Measurements from ENCODE around the gene SMTNL2. TPM values are rescaled to one million over a fixed set of nuclear protein-coding genes. Genes with fewer than 3 reads are reported as not detected.
"Not testable (repeated sequence)": the region's sequence is repeated elsewhere in the genome, so short reads cannot be mapped to it uniquely, and the experiment has no call there.

The SMTNL2 gene
- total RNA-seq, 5 donors from 2014 or later (not counting 1 experiment from before 2014, with no cell fraction given): not detected

DNA sequence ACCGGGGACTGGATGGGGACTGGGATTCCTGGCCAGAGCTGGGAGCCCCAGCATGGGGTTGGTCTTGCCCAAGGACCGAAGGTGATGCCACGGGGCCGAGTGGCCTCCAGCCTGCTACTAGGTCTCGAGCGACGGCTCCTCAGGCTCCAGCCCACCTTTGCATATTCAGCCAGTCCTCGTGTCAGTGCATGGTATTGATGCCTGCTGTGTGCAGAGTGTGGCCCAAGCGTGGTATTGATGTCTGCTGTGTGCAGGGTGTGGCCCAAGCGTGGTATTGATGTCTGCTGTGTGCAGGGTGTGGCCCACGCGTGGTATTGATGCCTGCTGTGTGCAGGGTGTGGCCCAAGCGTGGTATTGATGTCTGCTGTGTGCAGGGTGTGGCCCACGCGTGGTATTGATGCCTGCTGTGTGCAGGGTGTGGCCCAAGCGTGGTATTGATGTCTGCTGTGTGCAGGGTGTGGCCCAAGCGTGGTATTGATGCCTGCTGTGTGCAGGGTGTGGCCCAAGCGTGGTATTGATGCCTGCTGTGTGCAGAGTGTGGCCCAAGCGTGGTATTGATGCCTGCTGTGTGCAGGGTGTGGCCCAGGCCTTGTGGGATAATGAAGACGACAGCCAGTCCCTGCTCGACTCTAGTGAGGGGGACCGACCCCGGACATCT is 11.5 kb downstream of the SMTNL2 start:
- peaks cover 4 to 23% of the 10 kb centered on the region in 2 donors for H3K27me3 Mint-ChIP-seq
- not testable (repeated sequence) for H3K9me3 Mint-ChIP-seq

DNA sequence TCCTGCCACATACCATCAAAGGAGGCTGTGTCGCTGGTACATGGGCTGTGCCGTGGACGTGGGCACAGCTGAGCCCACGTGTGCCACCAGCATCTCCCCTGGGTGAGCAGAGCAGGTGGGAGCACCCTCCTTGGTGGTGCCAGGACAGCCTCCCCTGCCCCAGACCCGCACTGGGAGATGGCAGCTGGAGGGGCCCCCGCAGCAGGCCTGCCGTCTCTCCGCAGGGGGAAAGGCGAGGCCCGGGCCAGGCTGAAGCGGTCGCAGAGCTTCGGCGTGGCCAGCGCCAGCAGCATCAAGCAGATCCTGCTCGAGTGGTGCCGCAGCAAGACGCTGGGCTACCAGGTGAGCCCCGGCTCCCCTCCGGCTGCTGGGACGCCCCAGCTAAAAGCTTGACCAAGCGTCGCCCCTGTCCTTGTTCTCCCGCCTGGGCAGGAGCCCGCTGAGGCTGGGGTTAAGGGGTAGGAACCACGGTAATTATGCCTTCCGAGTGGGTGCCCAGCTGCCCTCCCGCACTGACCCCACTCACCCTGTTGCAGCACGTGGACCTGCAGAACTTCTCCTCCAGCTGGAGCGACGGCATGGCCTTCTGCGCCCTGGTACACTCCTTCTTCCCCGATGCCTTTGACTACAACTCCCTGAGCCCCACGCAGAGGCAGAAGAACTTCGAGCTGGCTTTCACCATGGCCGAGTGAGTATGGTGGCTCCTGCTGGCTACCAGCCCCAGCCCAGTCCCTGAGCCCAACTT is 12.5 kb downstream of the SMTNL2 start:
- ChIA-PET CTCF (no interaction called here), POLR2A (interaction anchor here in 1 of 2 donors (0.5 kb wide), 1 partner anchor 112 kb away, joined by 9 read pairs; no protein-coding TSS in a partner anchor)
- Mint-ChIP-seq H3K27me3 (peaks cover 4 to 23% of the 10 kb centered on the region in 2 donors), H3K4me3 (no peak overlapping the region), H3K9me3 (no peaks in the 10 kb centered on the region), H3K36me3 (no peaks in the 10 kb centered on the region), H3K27ac (no peak overlapping the region), H3K4me1 (peaks cover 4 to 5% (median 4%) of the 10 kb centered on the region in 3 donors)
- WGBS (ENCODE audit: insufficient coverage): 91% methylated on average over 34 of the region's 36 CpGs
- no peak for ATAC-seq (replicated peaks in 1 of 4)
- no peaks in the 10 kb centered on the region for H3K36me3 ChIP-seq (ENCODE audit: control insufficient read depth in 2 of 2, extremely low read depth in 1 of 2, insufficient read depth in 1 of 2, low read length in 1 of 2)
- no peak overlapping the region for H3K27ac ChIP-seq (ENCODE audit: low read length)
- peaks cover 0 to 9% of the 10 kb centered on the region in 2 experiments for H3K4me1 ChIP-seq (ENCODE audit: control insufficient read depth in 1 of 2, extremely low read depth in 1 of 2, insufficient read depth in 2 of 2, low read length in 2 of 2)
- DNase-seq: no peak
- H3K9me3 ChIP-seq: no peaks in the 10 kb centered on the region
- peaks cover 0 to 61% of the 10 kb centered on the region in 2 experiments for H3K27me3 ChIP-seq (replicated peaks in 1 of 2; ENCODE audit: control insufficient read depth in 2 of 2, extremely low read depth in 1 of 2, insufficient read depth in 2 of 2, low read length in 1 of 2)
- no peak overlapping the region for H3K4me3 ChIP-seq (ENCODE audit: control insufficient read depth in 1 of 2, extremely low read depth in 1 of 2, low read length in 1 of 2)

More for the DNA sequence above, 11.5 kb downstream of the SMTNL2 start:
- 58% methylated on average over 10 of the region's 23 CpGs for WGBS (ENCODE audit: insufficient coverage)
- not testable (repeated sequence) for H3K9me3 ChIP-seq; H3K27ac Mint-ChIP-seq; H3K27ac ChIP-seq (ENCODE audit: low read length); H3K36me3 ChIP-seq (ENCODE audit: control insufficient read depth in 2 of 2, extremely low read depth in 1 of 2, insufficient read depth in 1 of 2, low read length in 1 of 2); ATAC-seq (replicated peaks in 1 of 4); DNase-seq; H3K4me3 Mint-ChIP-seq; H3K4me1 Mint-ChIP-seq; H3K4me1 ChIP-seq (ENCODE audit: control insufficient read depth in 1 of 2, extremely low read depth in 1 of 2, insufficient read depth in 2 of 2, low read length in 2 of 2); H3K4me3 ChIP-seq (ENCODE audit: control insufficient read depth in 1 of 2, extremely low read depth in 1 of 2, low read length in 1 of 2); H3K36me3 Mint-ChIP-seq
- ChIA-PET CTCF (interaction anchor here in 1 of 2 donors (0.5 kb wide), 1 partner anchor 31 kb away, joined by 4 read pairs; no protein-coding TSS in a partner anchor), POLR2A (interaction anchor here in 1 of 2 donors (0.6 kb wide), 1 partner anchor 279 kb away, joined by 4 read pairs; no protein-coding TSS in a partner anchor)
- peaks cover 0 to 67% of the 10 kb centered on the region in 2 experiments for H3K27me3 ChIP-seq (replicated peaks in 1 of 2; ENCODE audit: control insufficient read depth in 2 of 2, extremely low read depth in 1 of 2, insufficient read depth in 2 of 2, low read length in 1 of 2)

GRCh38 chr17:4597975-4598374 is 13.6 kb downstream of the SMTNL2 start:
- Mint-ChIP-seq H3K36me3 (no peaks in the 10 kb centered on the region), H3K4me1 (peaks cover 4 to 5% (median 4%) of the 10 kb centered on the region in 3 donors), H3K27ac (no peak overlapping the region), H3K4me3 (no peak overlapping the region), H3K9me3 (no peaks in the 10 kb centered on the region), H3K27me3 (peaks cover 0 to 19% of the 10 kb centered on the region in 2 donors)
- H3K27ac ChIP-seq (ENCODE audit: low read length): no peak overlapping the region
- no peaks in the 10 kb centered on the region for H3K9me3 ChIP-seq
- no peak for DNase-seq
- CTCF ChIA-PET: no interaction called here
- no peaks in the 10 kb centered on the region for H3K36me3 ChIP-seq (ENCODE audit: control insufficient read depth in 2 of 2, extremely low read depth in 1 of 2, insufficient read depth in 1 of 2, low read length in 1 of 2)
- H3K27me3 ChIP-seq (replicated peaks in 1 of 2; ENCODE audit: control insufficient read depth in 2 of 2, extremely low read depth in 1 of 2, insufficient read depth in 2 of 2, low read length in 1 of 2): peaks cover 0 to 52% of the 10 kb centered on the region in 2 experiments
- POLR2A ChIA-PET: no interaction called here
- H3K4me1 ChIP-seq (ENCODE audit: control insufficient read depth in 1 of 2, extremely low read depth in 1 of 2, insufficient read depth in 2 of 2, low read length in 2 of 2): peaks cover 0 to 9% of the 10 kb centered on the region in 2 experiments
- H3K4me3 ChIP-seq (ENCODE audit: control insufficient read depth in 1 of 2, extremely low read depth in 1 of 2, low read length in 1 of 2): no peak overlapping the region
- ATAC-seq (replicated peaks in 1 of 4): no peak
- 75% methylated on average over 10 of the region's 13 CpGs for WGBS (ENCODE audit: insufficient coverage)

- peaks cover 0 to 9% of the 10 kb centered on the region in 2 experiments for H3K4me1 ChIP-seq (ENCODE audit: control insufficient read depth in 1 of 2, extremely low read depth in 1 of 2, insufficient read depth in 2 of 2, low read length in 2 of 2)
- Mint-ChIP-seq H3K9me3 (no peaks in the 10 kb centered on the region), H3K36me3 (no peaks in the 10 kb centered on the region), H3K27me3 (peaks cover 0 to 19% of the 10 kb centered on the region in 2 donors), H3K4me1 (peaks cover 4 to 5% (median 4%) of the 10 kb centered on the region in 3 donors), H3K4me3 (no peak overlapping the region), H3K27ac (no peak overlapping the region)
- ChIA-PET POLR2A (no interaction called here), CTCF (no interaction called here)
- WGBS (ENCODE audit: insufficient coverage): 90% methylated on average over 18 of the region's 20 CpGs
- peaks cover 0 to 49% of the 10 kb centered on the region in 2 experiments for H3K27me3 ChIP-seq (replicated peaks in 1 of 2; ENCODE audit: control insufficient read depth in 2 of 2, extremely low read depth in 1 of 2, insufficient read depth in 2 of 2, low read length in 1 of 2)
- no peak overlapping the region for H3K4me3 ChIP-seq (ENCODE audit: control insufficient read depth in 1 of 2, extremely low read depth in 1 of 2, low read length in 1 of 2)
- H3K36me3 ChIP-seq (ENCODE audit: control insufficient read depth in 2 of 2, extremely low read depth in 1 of 2, insufficient read depth in 1 of 2, low read length in 1 of 2): no peaks in the 10 kb centered on the region
- H3K27ac ChIP-seq (ENCODE audit: low read length): no peak overlapping the region
- no peak for DNase-seq
- ATAC-seq (replicated peaks in 1 of 4): no peak
- no peaks in the 10 kb centered on the region for H3K9me3 ChIP-seq
These were observed 14.6 kb downstream of the SMTNL2 start for GRCh38 chr17:4598776-4599504.

DNA sequence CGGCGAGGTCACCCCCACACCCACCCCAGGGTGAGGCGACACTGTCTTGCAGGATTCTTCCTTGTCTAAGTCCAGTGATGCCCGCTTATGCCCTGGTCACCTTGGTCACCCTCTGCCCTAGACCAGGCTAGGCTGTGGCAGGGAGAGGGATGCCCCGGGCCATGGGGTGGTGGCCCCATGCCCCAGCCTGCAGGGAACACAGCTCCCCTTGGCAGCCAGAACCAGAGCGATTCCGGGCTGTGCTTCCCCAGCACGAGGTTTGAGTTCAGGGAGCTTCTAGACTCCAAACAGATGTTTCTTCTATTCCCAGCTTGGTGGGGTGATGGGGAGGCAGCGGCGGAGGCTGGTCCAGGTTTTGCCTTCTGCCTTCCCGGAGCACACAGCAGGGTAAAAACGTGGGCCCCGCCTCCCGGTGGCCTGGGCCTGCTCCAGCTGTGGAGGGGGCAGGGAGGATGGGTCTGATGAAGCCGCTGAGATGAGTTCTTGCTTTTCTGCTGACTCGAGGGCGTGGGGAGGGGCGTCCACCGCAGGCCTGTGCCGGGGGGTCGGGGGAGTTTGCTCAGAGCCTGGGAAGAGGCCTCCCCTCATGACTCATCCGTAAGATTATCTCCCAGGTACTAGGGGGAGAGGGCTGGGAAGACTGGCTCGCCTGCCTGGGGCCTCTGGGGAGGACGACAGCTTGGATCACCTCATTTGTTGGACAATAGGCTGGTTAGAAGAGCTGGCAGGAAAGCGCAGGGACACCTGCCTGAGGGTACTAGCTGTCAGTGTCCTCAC is 15.4 kb downstream of the SMTNL2 start:
- ChIA-PET CTCF (no interaction called here), POLR2A (no interaction called here)
- Histone ChIP-seq H3K9me3 (no peaks in the 10 kb centered on the region), H3K36me3 (ENCODE audit: control insufficient read depth in 2 of 2, extremely low read depth in 1 of 2, insufficient read depth in 1 of 2, low read length in 1 of 2) (no peaks in the 10 kb centered on the region), H3K27me3 (replicated peaks in 1 of 2; ENCODE audit: control insufficient read depth in 2 of 2, extremely low read depth in 1 of 2, insufficient read depth in 2 of 2, low read length in 1 of 2) (peaks cover 0 to 45% of the 10 kb centered on the region in 2 experiments), H3K27ac (ENCODE audit: low read length) (no peak overlapping the region), H3K4me3 (ENCODE audit: control insufficient read depth in 1 of 2, extremely low read depth in 1 of 2, low read length in 1 of 2) (no peak overlapping the region), H3K4me1 (ENCODE audit: control insufficient read depth in 1 of 2, extremely low read depth in 1 of 2, insufficient read depth in 2 of 2, low read length in 2 of 2) (peaks cover 0 to 7% of the 10 kb centered on the region in 2 experiments)
- peaks cover 4 to 5% (median 4%) of the 10 kb centered on the region in 3 donors for H3K4me1 Mint-ChIP-seq
- no peaks in the 10 kb centered on the region for H3K36me3 Mint-ChIP-seq
- no peak overlapping the region for H3K27ac Mint-ChIP-seq
- H3K27me3 Mint-ChIP-seq: peaks cover 0 to 19% of the 10 kb centered on the region in 2 donors
- WGBS (ENCODE audit: insufficient coverage): 63% methylated on average over 4 of the region's 25 CpGs
- DNase-seq (no peak), ATAC-seq (replicated peaks in 1 of 4) (no peak)
- H3K9me3 Mint-ChIP-seq: no peaks in the 10 kb centered on the region
- H3K4me3 Mint-ChIP-seq: no peak overlapping the region
